ENCODE results near the gene ZSCAN20.

Gene ZSCAN20

GRCh38 chr1:33472269-33472980 lies at the start of gene ZSCAN20:
Gene ZSCAN20 (plus strand): TSS chr1:33472645. CDS start chr1:33479289, 6,644 bp downstream.
- Mint-ChIP-seq H3K27ac (peak within 1 kb of the TSS; percentile 10), H3K27me3 (no peaks in the 10 kb centered on the region), H3K36me3 (no peaks in the 10 kb centered on the region), H3K4me1 (peaks cover 19% of the 10 kb centered on the region), H3K9me3 (no peaks in the 10 kb centered on the region), H3K4me3 (peak within 1 kb of the TSS; percentile 88)
- DNase-seq (ENCODE audit: low spot score in 2 of 2): peak; percentile 53 to 58
- ATAC-seq (ENCODE audit: low read depth): peak; percentile 93

GRCh38 chr1:33424205-33424604 lies 48.2 kb upstream of the ZSCAN20 start:
- H3K27me3 Mint-ChIP-seq: peaks cover 20% of the 10 kb centered on the region
- no peak overlapping the region for H3K27ac Mint-ChIP-seq
- DNase-seq (ENCODE audit: low spot score in 2 of 2): no peak
- H3K4me3 Mint-ChIP-seq: no peak overlapping the region
- no peaks in the 10 kb centered on the region for H3K9me3 Mint-ChIP-seq
- no peaks in the 10 kb centered on the region for H3K4me1 Mint-ChIP-seq
- ATAC-seq (ENCODE audit: low read depth): no peak
- peaks cover 2% of the 10 kb centered on the region for H3K36me3 Mint-ChIP-seq

GRCh38 chr1:33424610-33425009 lies 47.8 kb upstream of the ZSCAN20 start:
- DNase-seq (ENCODE audit: low spot score in 2 of 2) (no peak), ATAC-seq (ENCODE audit: low read depth) (no peak)
- Mint-ChIP-seq H3K27ac (no peak overlapping the region), H3K4me3 (no peak overlapping the region), H3K9me3 (no peaks in the 10 kb centered on the region), H3K27me3 (peaks cover 17% of the 10 kb centered on the region), H3K4me1 (no peaks in the 10 kb centered on the region), H3K36me3 (peaks cover 2% of the 10 kb centered on the region)

- ATAC-seq (ENCODE audit: low read depth) (no peak), DNase-seq (ENCODE audit: low spot score in 2 of 2) (no peak)
- H3K4me3 Mint-ChIP-seq: no peak overlapping the region
- H3K27ac Mint-ChIP-seq: no peak overlapping the region
- peaks cover 2% of the 10 kb centered on the region for H3K36me3 Mint-ChIP-seq
- H3K4me1 Mint-ChIP-seq: no peaks in the 10 kb centered on the region
- peaks cover 16% of the 10 kb centered on the region for H3K27me3 Mint-ChIP-seq
- no peaks in the 10 kb centered on the region for H3K9me3 Mint-ChIP-seq
Observed at GRCh38 chr1:33425900-33426299, 46.5 kb upstream of the ZSCAN20 start.

- DNase-seq (ENCODE audit: low spot score in 2 of 2) (no peak), ATAC-seq (ENCODE audit: low read depth) (no peak)
- Mint-ChIP-seq H3K36me3 (peaks cover 2% of the 10 kb centered on the region), H3K4me1 (no peaks in the 10 kb centered on the region), H3K27me3 (peaks cover 13% of the 10 kb centered on the region), H3K27ac (no peak overlapping the region), H3K4me3 (no peak overlapping the region), H3K9me3 (no peaks in the 10 kb centered on the region)
Observed at GRCh38 chr1:33426916-33427315, 45.5 kb upstream of the ZSCAN20 start.

GRCh38 chr1:33428661-33429060 lies 43.8 kb upstream of the ZSCAN20 start:
- DNase-seq (ENCODE audit: low spot score in 2 of 2): no peak
- no peak overlapping the region for H3K27ac Mint-ChIP-seq
- H3K27me3 Mint-ChIP-seq: peaks cover 7% of the 10 kb centered on the region
- H3K4me3 Mint-ChIP-seq: no peak overlapping the region
- no peak for ATAC-seq (ENCODE audit: low read depth)
- no peaks in the 10 kb centered on the region for H3K9me3 Mint-ChIP-seq
- peaks cover 2% of the 10 kb centered on the region for H3K36me3 Mint-ChIP-seq
- no peaks in the 10 kb centered on the region for H3K4me1 Mint-ChIP-seq

- Mint-ChIP-seq H3K36me3 (peaks cover 2% of the 10 kb centered on the region), H3K27me3 (peaks cover 7% of the 10 kb centered on the region), H3K4me1 (no peaks in the 10 kb centered on the region), H3K4me3 (no peak overlapping the region), H3K27ac (no peak overlapping the region), H3K9me3 (no peaks in the 10 kb centered on the region)
- DNase-seq (ENCODE audit: low spot score in 2 of 2) (no peak), ATAC-seq (ENCODE audit: low read depth) (no peak)
Observed at GRCh38 chr1:33429332-33429731, 43.1 kb upstream of the ZSCAN20 start.

GRCh38 chr1:33429856-33430691 lies 42.4 kb upstream of the ZSCAN20 start:
- ATAC-seq (ENCODE audit: low read depth) (peak; percentile 7), DNase-seq (ENCODE audit: low spot score in 2 of 2) (no peak)
- peaks cover 2% of the 10 kb centered on the region for H3K36me3 Mint-ChIP-seq
- H3K27ac Mint-ChIP-seq: no peak overlapping the region
- H3K9me3 Mint-ChIP-seq: no peaks in the 10 kb centered on the region
- peaks cover 7% of the 10 kb centered on the region for H3K27me3 Mint-ChIP-seq
- H3K4me1 Mint-ChIP-seq: no peaks in the 10 kb centered on the region
- H3K4me3 Mint-ChIP-seq: no peak overlapping the region

GRCh38 chr1:33430692-33431593 lies 41.5 kb upstream of the ZSCAN20 start, which contains the start of gene PHC2:
Gene PHC2 (minus strand): TSS chr1:33431095. CDS start chr1:33375539, 55,556 bp downstream.
- no peaks in the 10 kb centered on the region for H3K9me3 Mint-ChIP-seq
- H3K4me1 Mint-ChIP-seq: no peaks in the 10 kb centered on the region
- DNase-seq (ENCODE audit: low spot score in 2 of 2) (peak; percentile 84 to 89), ATAC-seq (ENCODE audit: low read depth) (peak; percentile 96)
- peak within 1 kb of the TSS; percentile 83 for H3K4me3 Mint-ChIP-seq
- H3K27ac Mint-ChIP-seq: no peak within 1 kb of the TSS
- H3K27me3 Mint-ChIP-seq: peaks cover 2% of the 10 kb centered on the region
- H3K36me3 Mint-ChIP-seq: no peaks in the 10 kb centered on the region

- no peak for DNase-seq (ENCODE audit: low spot score in 2 of 2)
- no peak overlapping the region for H3K27ac Mint-ChIP-seq
- ATAC-seq (ENCODE audit: low read depth): no peak
- peaks cover 2% of the 10 kb centered on the region for H3K27me3 Mint-ChIP-seq
- H3K9me3 Mint-ChIP-seq: no peaks in the 10 kb centered on the region
- no peaks in the 10 kb centered on the region for H3K36me3 Mint-ChIP-seq
- no peak overlapping the region for H3K4me3 Mint-ChIP-seq
- H3K4me1 Mint-ChIP-seq: no peaks in the 10 kb centered on the region
Observed at GRCh38 chr1:33433509-33434362, 38.7 kb upstream of the ZSCAN20 start.

GRCh38 chr1:33434363-33434750 lies 38.1 kb upstream of the ZSCAN20 start:
- H3K4me3 Mint-ChIP-seq: no peak overlapping the region
- DNase-seq (ENCODE audit: low spot score in 2 of 2) (no peak), ATAC-seq (ENCODE audit: low read depth) (no peak)
- peaks cover 2% of the 10 kb centered on the region for H3K27me3 Mint-ChIP-seq
- H3K9me3 Mint-ChIP-seq: no peaks in the 10 kb centered on the region
- no peaks in the 10 kb centered on the region for H3K4me1 Mint-ChIP-seq
- no peak overlapping the region for H3K27ac Mint-ChIP-seq
- H3K36me3 Mint-ChIP-seq: no peaks in the 10 kb centered on the region

GRCh38 chr1:33435096-33435820 lies 37.2 kb upstream of the ZSCAN20 start:
- no peaks in the 10 kb centered on the region for H3K4me1 Mint-ChIP-seq
- ATAC-seq (ENCODE audit: low read depth) (no peak), DNase-seq (ENCODE audit: low spot score in 2 of 2) (no peak)
- H3K36me3 Mint-ChIP-seq: no peaks in the 10 kb centered on the region
- no peak overlapping the region for H3K4me3 Mint-ChIP-seq
- H3K9me3 Mint-ChIP-seq: no peaks in the 10 kb centered on the region
- no peak overlapping the region for H3K27ac Mint-ChIP-seq
- H3K27me3 Mint-ChIP-seq: peaks cover 2% of the 10 kb centered on the region

All from memory B cell (primary cell).